HEK293 (cell line): ENCODE results near the gene CDK6.

Experiments used
- MEIS1 ChIP-seq: sonication (generic); formaldehyde crosslinking; IDR thresholded peaks from 2 replicates; pipeline ENCODE4 v1.8.1; 2022; ENCODE audit warnings: missing genetic modification reagents, mild to moderate bottlenecking, borderline replicate concordance
- ZEB2 ChIP-seq: fragments of 450-650 bp; formaldehyde crosslinking; IDR thresholded peaks from 2 replicates; pipeline ENCODE4 v1.5.1; 2016; ENCODE audit warnings: missing biosample characterization, missing genetic modification characterization
- ZNF658 ChIP-seq: fragments of 450-650 bp; formaldehyde crosslinking; IDR thresholded peaks from 2 replicates; pipeline ENCODE4; 2016; ENCODE audit warnings: missing biosample characterization, missing genetic modification characterization
- ZNF747 ChIP-seq: fragments of 450-650 bp; formaldehyde crosslinking; IDR thresholded peaks from 2 replicates; pipeline ENCODE4 v1.5.1; 2016; ENCODE audit warnings: missing biosample characterization, missing genetic modification characterization
- TF ChIP-seq, protein P1 (sequence below): fragments of 450-650 bp; formaldehyde crosslinking; IDR thresholded peaks from 2 replicates; pipeline ENCODE4 v1.5.1; 2016; ENCODE audit warnings: missing biosample characterization, missing genetic modification characterization

DNA sequence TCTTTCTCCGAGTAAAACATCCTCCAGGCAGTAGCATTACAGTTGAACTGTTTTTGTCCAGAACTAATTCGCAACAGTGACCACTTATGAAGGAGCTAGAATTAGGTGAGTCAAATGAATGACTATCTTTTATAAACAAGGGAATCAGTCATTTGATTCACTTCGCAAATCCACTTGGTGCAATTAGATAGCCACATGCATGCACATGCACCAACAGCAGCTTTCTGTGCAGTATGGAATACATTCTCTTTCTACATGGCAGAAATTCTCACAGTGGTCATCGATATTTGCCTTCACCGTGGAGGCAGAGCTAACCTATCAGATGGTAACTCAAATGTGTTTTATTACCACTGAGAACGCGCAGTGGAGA lies 118.8 kb downstream of the CDK6 start:
- TF ChIP-seq, protein P1, sequence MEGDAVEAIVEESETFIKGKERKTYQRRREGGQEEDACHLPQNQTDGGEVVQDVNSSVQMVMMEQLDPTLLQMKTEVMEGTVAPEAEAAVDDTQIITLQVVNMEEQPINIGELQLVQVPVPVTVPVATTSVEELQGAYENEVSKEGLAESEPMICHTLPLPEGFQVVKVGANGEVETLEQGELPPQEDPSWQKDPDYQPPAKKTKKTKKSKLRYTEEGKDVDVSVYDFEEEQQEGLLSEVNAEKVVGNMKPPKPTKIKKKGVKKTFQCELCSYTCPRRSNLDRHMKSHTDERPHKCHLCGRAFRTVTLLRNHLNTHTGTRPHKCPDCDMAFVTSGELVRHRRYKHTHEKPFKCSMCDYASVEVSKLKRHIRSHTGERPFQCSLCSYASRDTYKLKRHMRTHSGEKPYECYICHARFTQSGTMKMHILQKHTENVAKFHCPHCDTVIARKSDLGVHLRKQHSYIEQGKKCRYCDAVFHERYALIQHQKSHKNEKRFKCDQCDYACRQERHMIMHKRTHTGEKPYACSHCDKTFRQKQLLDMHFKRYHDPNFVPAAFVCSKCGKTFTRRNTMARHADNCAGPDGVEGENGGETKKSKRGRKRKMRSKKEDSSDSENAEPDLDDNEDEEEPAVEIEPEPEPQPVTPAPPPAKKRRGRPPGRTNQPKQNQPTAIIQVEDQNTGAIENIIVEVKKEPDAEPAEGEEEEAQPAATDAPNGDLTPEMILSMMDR (tag by site-specific recombination): no peak
- no peak for TF ChIP-seq ZNF747
- TF ChIP-seq ZNF658 (tag by site-specific recombination): no peak
- no peak for TF ChIP-seq ZEB2 (tag by site-specific recombination)
- TF ChIP-seq MEIS1 (CRISPR knock-in tag): no peak
